OCI-LY1 (cell line): ENCODE measurements around the gene MBOAT2.

ENCODE experiments used
- CTCF ChIP-seq: fragments of 200-600 bp; sonication (generic), shearing (Covaris generic); IDR thresholded peaks from 2 replicates; pipeline ENCODE4 v1.5.1; 2017; ENCODE audit warnings: mild to moderate bottlenecking, antibody characterized with exemption, low read length, moderate library complexity, mixed read lengths
- EZH2 ChIP-seq: fragments of 200-600 bp; sonication (generic), shearing (Covaris generic); IDR thresholded peaks from 2 replicates; pipeline ENCODE4 v1.8.0; 2017; ENCODE audit warnings: borderline replicate concordance, mixed run types, mild to moderate bottlenecking, antibody characterized with exemption, low read length, moderate library complexity, mixed read lengths

DNA sequence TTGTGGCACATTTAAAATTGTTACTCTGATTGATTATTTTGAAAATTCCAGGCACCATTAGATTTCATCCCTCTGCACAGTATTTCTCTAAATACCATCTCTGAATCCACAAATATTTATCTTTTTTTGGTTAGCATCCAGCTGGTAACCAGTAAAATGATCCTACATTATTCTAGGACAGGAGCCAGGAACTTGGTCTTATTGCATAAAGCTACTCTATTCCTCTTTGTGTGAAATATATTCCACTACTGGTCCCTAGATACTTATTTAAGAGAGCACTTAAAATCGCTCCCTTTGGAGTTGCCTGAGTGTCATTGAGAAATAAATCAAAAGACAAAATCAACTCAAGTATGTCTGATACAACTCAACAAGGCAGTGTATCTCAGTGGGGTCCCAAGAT lies 7.4 kb upstream of the MBOAT2 start:
- TF ChIP-seq CTCF (no peak), EZH2 (no peak)
